SH-SY5Y (cell line): ENCODE measurements around the gene PER1.

ENCODE experiments used
- GATA2 ChIP-seq: IDR thresholded peaks from 2 replicates; pipeline ENCODE4 v1.6.1; 2011; ENCODE audit warnings: mild to moderate bottlenecking, low read depth, low read length
- GATA3 ChIP-seq: IDR thresholded peaks from 2 replicates; pipeline ENCODE4 v1.6.1; 2011; ENCODE audit warnings: low read depth, mild to moderate bottlenecking, low read length, moderate library complexity

DNA sequence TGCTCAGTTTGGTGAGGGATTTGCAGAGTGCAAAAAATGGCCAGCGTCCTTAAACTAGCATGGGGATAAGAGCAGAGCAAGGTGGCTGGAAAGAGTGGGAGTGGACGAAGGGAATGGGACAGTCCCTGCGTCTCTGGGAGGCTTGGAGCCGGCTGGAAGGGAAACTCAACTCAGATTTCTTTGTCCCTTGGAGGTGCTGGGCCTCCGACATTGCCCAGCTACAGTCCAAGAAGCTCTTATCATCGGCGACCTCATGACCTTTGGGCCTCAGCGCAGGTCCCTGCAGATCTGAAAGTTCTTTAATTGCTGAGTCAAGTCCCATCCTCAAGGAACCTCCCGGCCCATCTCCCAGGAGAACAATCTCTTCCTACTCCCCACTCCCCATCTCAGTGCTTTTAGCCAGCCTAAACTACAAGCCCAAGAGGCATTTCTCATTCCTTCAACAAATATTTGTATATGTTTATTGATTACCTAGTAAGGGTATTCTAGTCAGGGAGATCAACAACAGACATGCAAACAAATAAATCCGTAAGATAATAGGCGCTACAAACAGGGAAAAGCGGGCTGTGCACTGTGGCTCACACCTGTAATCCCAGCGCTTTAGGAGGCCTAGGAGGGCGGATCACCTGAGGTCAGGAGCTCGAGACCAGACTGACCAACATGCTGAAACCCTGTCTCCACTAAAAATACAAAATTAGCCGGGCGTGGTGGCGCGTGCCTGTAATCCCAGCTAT is 25.0 kb upstream of the PER1 start:
- TF ChIP-seq GATA3 (no peak), GATA2 (no peak)
